OCI-LY3 (cell line): ENCODE data around the gene RPS6KA2.

Experiments
- CTCF ChIP-seq: fragments of 200-600, 300-600 bp; sonication (generic); IDR thresholded peaks from 2 replicates; pipeline ENCODE4 v1.5.1; 2014; ENCODE audit warnings: antibody characterized with exemption, low read length, low read depth
- EZH2phosphoT487 ChIP-seq: fragments of 200-600 bp; shearing (Covaris generic); IDR thresholded peaks from 2 replicates; pipeline ENCODE4 v1.6.1; 2018; ENCODE audit warnings: antibody characterized with exemption, mixed run types, low read depth

GRCh38 chr6:166494101-166494441, 133.0 kb downstream of the RPS6KA2 start:
- TF ChIP-seq EZH2phosphoT487: no peak
- TF ChIP-seq CTCF: no peak
